WI38 (cell line): ENCODE measurements around the gene PMFBP1.

ENCODE experiments used
- H3K4me3 ChIP-seq: 2 replicates; pipeline ENCODE4 v1.5.1; 2011; ENCODE audit warnings: low read depth, mild to moderate bottlenecking, control low read depth, low read length
- CTCF ChIP-seq: IDR thresholded peaks from 2 replicates; pipeline ENCODE4 v1.5.1; 2012; ENCODE audit warnings: low read depth, mild to moderate bottlenecking, control low read depth, low read length

Gene PMFBP1

GRCh38 chr16:72112906-72113615 lies 58.9 kb downstream of the PMFBP1 start:
- no peak for TF ChIP-seq CTCF
- H3K4me3 ChIP-seq, result no peak overlapping the region

- TF ChIP-seq CTCF, result no peak
Measured at GRCh38 chr16:72112452-72112792, 59.5 kb downstream of the PMFBP1 start.

GRCh38 chr16:72111657-72112451 lies 60.1 kb downstream of the PMFBP1 start:
- TF ChIP-seq CTCF, result no peak
- no peak overlapping the region for H3K4me3 ChIP-seq

More at GRCh38 chr16:72112452-72112792, 59.5 kb downstream of the PMFBP1 start:
- H3K4me3 ChIP-seq, result no peak overlapping the region

- no peak overlapping the region for H3K4me3 ChIP-seq
- TF ChIP-seq CTCF, result no peak
Measured at GRCh38 chr16:72110662-72111615, 61.0 kb downstream of the PMFBP1 start.

- no peak overlapping the region for H3K4me3 ChIP-seq
- no peak for TF ChIP-seq CTCF
Measured at GRCh38 chr16:72109966-72110530, 61.9 kb downstream of the PMFBP1 start.

GRCh38 chr16:72109300-72109699 lies 62.7 kb downstream of the PMFBP1 start:
- TF ChIP-seq CTCF, result no peak
- H3K4me3 ChIP-seq, result no peak overlapping the region
